IPS-NIHi11 (cell line): ENCODE data around the gene LINC00237.

Source experiments
- DNase-seq: peaks from one replicate; pipeline ENCODE4 v3.0.0; 2012; ENCODE audit warnings: mixed read lengths, low spot score

LINC00237 gene

GRCh38 chr20:21106171-21107017, at the start of gene LINC00237:
Gene LINC00237 (minus strand): TSS chr20:21106358.
- no peak for DNase-seq

- no peak for DNase-seq
These were observed 49.1 kb upstream of the LINC00237 start for GRCh38 chr20:21155268-21155667.

- no peak for DNase-seq
These were observed 48.5 kb upstream of the LINC00237 start for GRCh38 chr20:21154692-21155091.

- no peak for DNase-seq
These were observed 45.6 kb upstream of the LINC00237 start for GRCh38 chr20:21151791-21152190.

DNA sequence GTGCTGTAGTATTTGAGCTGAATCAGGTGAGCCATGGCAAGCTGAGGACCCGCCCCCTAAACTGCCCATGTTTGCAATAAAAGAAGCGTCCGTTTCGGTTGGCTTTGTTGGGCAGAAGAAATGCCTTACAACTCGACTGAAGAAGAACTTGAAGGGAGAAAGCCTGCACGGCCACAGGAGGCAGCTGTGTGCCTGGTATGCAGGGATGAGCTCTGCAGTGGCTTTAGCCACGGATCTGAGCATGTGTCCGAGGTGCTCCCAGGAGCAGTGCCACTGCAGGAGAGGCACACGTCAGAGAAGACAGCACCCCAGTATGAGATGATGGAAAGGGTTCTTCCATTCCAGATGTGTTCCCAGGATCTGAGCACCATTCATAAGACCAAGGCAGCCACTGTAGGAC, 43.2 kb upstream of the LINC00237 start:
- DNase-seq = no peak

DNA sequence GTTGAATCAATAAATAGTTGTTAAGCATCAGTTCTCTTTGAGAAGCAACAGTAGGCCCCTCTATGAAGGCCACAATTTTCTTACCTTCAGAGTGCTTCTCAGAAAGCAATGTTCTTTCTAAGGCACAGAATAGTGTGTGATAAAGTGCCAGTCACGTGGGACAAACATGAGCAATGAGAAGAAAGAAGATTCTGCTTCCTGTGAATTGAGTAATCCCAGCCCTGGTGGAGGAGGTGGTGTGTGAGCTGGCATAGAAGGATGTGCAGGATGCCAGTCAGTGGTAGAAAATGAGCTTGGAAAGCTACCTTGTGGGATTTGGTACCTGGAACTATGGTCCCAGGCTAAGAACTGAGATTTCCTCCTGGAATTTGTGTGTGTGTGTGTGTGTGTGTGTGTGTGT, 41.4 kb upstream of the LINC00237 start:
- no peak for DNase-seq

- DNase-seq = no peak
These were observed 40.1 kb upstream of the LINC00237 start for GRCh38 chr20:21146215-21146614.

DNA sequence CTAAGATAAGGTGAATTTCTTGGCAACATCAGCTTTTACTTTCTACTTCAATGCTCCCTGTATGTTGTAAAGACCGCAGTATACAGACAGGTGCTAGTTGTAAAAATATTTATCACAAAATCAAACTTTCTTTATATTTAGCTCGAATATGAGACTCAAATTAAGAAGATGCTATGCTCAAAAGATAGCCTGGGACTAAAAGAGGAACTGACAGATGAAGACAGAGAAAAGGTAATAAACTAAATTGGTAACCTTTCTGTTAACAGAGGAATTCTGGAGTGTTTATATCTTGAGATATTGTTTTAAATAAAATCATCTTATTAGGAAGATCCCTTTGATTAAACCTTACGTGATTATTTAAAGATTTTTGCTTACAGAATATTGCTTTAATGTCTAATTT, 39.3 kb upstream of the LINC00237 start:
- DNase-seq = no peak

GRCh38 chr20:21143194-21143890, 37.2 kb upstream of the LINC00237 start:
- no peak for DNase-seq

DNA sequence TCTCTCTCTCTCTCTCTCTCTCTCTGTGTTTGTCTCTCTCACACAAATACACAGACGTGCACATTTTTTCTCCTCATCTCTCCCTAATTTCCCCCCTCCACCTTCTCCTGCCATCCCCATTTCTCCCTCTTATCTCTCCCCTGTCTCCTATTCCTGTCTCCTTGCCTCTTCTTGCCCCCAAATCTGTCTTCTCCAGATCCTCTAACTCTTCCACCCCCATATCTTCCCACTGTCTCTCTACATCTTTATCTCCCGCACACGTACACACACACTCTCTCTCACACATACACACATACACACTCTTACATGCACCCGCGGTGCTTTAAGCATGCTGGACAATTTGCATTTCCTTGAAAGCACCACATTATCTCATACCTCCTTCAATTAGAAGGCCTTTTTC, 35.7 kb upstream of the LINC00237 start:
- DNase-seq = no peak

DNA sequence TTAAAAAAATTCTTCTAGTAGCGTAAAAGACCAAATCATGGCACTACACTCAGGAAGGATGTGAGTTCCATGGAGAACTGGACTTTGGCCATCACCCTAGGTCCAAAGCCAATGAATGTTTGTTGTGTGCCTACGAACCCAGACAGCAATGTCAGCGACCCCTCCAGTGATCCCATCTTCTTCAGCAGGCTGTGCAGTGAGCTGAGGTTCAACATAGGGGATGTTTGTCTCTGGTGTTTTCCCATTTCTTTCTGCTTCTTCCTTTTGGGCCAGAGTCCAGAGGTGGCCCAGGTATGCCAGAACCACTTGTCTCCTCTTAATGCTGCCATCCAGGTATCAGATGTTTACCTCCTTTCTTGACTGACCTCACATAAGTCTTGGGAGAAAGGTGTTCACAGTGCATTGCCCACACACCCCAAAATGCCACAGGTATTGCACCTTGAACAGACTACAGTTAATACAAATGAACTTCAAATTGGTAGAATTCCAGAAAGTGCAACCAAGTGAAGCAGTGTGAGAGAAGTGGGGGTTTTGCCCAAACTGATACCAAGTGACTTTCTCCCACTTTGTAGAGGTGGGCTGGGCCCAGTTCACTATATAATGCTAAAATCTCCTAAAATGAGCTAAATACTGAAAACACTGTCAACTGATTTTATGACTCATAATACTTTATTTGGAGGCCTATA, 33.9 kb upstream of the LINC00237 start:
- DNase-seq = no peak

- DNase-seq = no peak
These were observed 30.9 kb upstream of the LINC00237 start for GRCh38 chr20:21137078-21137477.

DNA sequence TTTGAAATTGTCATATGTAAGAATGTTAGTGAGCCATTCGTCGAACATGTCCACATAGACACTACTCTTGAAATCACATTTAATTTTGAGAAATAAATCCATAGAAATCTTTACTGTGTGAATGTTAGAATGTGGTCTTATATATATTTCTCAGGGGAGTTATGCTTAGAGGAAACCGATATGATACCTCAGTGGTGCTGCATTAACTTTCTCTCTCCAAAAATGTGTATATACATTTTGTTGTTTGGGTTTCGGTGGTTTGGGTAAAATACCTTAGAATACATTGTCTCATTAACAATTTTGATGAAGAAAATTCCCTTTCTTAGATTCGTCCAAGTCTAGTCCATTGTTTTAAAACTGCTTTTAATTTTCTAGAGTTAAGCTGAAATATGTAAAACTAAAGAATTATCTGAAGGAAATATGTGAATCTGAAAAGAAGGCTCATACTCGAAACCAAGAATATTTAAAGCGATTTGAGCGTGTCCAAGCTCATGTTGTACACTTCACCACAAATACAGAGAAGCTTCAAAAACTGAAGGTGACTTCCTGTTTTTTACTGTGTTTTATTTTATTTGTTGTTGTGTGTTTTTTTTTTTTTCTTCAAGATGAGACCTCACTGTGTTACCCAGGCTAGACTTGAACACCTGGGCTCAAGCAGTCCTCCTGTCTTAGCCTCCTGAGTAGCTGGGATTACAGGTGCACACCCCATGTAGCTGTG, 30.0 kb upstream of the LINC00237 start:
- no peak for DNase-seq

DNA sequence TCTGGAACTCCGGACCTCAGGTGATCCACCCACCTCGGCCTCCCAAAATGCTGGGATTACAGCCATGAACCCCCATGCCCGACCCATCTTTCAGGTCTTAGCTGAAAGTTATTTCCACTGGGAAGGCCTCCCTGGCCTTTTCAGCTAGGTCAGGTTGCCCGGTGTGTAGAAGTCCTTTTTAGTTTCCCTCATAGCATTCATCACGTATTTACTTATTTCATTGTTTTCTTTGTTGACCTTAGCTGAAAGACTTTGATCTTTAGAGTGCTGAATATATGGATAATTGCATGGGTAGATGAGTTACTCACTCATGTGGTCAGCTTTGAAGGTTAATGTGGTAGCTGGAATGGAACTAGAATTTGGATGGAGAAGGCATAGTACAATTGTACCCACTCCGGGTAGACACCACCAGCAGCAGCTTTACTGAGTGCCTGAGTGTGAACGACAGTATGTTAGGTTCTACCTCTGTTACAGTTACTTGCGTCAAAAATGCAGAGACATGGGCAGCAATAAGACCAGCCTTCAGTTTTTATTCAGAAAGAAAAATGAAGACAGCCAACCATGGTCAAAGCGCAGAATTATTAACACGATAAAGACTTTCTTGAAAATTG, 28.8 kb upstream of the LINC00237 start:
- no peak for DNase-seq

- no peak for DNase-seq
These were observed 27.9 kb upstream of the LINC00237 start for GRCh38 chr20:21133917-21134622.

- no peak for DNase-seq
These were observed 27.2 kb upstream of the LINC00237 start for GRCh38 chr20:21133404-21133803.

- DNase-seq = no peak
These were observed 23.7 kb upstream of the LINC00237 start for GRCh38 chr20:21129861-21130260.

DNA sequence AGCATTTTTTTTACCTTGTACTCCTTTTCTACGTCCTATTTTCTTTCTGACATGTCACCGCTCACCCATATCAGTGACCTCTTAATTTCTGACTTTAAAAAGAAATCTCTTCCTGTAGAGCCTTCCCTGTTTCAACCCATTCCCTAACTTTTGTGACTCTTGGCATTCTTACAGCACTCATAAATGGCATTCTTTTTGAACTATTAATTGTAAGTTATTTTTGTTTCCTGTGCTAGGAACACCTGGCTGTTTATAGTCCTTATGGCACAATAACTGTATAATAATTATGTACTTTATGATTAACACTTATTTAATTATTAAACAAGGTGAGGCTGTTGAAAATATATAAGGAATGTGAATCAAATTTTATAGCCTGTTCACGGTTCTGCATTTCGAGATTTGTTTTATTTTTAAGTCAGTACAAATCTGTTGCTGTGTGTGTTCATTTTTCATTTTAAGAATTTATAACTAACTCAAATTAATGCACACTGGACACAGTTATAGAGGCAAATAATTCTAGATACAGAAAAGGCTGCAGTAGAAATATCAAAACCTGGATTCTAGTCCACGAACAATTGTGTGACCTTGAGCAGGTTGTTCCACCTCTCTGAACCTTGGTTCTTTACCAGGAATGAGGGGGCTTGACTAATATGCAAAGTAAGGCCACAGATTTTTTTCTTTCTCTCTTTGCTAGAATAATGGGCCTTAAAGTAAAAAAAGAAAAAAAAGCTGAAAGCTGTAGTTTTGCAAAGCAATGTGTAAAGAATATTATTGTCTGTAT, 21.2 kb upstream of the LINC00237 start:
- DNase-seq = no peak

DNA sequence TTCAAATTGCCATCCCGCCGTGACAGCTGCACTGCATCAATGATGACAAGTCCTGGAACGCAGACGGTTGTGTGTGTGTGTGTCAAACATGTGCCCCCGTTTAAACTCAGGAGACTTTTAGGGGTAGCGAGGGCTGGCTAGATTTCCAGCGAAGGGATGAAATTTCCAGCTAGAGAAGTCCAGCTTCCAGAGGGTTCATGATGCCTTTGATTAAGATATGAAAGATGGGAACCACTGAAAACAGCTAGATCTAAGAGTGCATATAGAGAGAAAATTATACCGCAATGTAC, 20.4 kb upstream of the LINC00237 start:
- no peak for DNase-seq

- DNase-seq = peak; percentile 96
These were observed 19.9 kb upstream of the LINC00237 start, which contains the start of gene KIZ for GRCh38 chr20:21125849-21126580. Gene KIZ (plus strand): TSS chr20:21126082. CDS start chr20:21126116, 34 bp downstream.
